GM21528 (cell line): ENCODE results near the gene TTC33.
A peak's percentile ranks its signal among the peaks of the same experiment; 100 is the strongest.
"Not testable (repeated sequence)": the region's sequence is repeated elsewhere in the genome, so short reads cannot be mapped to it uniquely, and the experiment has no call there.

Source experiments
- ATAC-seq: cut with Tn5 transposase; IDR thresholded peaks from one replicate; pipeline ENCODE4 v1.9.1; 2021; ENCODE audit warnings: mild to moderate bottlenecking, moderate library complexity; ENCODE audit not compliant: unreplicated experiment, low FRiP score

TTC33 gene, protein sequence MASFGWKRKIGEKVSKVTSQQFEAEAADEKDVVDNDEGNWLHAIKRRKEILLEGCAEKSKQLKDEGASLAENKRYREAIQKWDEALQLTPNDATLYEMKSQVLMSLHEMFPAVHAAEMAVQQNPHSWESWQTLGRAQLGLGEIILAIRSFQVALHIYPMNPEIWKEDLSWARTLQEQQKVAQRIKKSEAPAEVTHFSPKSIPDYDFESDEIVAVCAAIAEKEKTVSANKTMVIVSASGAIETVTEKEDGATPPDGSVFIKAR

DNA sequence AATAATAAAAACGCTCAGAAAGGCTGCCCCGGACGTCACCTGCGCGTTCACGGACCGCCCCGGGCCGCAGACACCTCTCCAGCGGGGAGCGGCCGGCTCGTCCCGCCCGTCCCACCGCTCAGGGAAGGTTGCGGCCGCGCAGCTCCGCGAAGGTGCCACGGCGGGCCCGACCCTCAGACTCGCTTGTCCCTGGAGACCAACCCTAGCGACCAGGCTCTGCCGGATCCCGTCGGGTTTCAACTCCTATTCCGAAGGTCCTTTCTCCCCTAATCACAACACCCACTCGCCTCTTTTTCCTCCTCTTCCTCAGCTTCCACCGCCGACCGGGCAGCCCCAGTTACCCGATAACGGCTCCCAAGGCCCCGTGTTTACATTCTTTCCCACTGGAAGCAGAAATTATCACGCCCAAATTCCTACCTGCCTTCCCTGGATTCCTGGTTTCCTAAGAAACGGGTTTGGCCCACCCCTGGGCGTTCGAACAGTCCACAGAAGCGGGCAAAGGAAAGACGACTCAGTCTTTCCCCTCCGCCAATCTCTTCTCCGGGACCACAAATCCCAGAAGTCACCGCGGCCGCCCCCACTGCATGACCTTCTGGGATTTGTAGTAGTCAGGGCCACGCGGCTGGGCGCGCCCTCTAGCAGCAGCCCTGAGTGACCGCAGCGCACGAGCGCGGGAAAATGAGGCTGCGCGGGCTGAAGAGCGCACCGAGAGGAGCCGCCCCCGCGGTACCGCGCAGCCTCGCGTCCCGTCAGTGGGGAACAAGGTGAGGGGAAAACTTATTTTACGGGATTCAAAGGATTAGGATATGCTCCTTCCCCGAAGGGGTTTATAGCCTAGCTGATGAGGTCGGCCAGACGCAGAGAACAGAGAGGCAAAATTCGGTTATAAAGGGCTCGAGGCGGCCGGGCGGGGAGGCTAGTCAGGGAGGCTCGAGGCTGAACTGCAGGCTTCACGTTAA is at the start of gene TTC33:
TSS of gene TTC33 (minus strand) at position 555 of the 959 bp plus-strand sequence. CDS start 8,943 bp downstream, outside the sequence.
- peak; percentile 91 for ATAC-seq

DNA sequence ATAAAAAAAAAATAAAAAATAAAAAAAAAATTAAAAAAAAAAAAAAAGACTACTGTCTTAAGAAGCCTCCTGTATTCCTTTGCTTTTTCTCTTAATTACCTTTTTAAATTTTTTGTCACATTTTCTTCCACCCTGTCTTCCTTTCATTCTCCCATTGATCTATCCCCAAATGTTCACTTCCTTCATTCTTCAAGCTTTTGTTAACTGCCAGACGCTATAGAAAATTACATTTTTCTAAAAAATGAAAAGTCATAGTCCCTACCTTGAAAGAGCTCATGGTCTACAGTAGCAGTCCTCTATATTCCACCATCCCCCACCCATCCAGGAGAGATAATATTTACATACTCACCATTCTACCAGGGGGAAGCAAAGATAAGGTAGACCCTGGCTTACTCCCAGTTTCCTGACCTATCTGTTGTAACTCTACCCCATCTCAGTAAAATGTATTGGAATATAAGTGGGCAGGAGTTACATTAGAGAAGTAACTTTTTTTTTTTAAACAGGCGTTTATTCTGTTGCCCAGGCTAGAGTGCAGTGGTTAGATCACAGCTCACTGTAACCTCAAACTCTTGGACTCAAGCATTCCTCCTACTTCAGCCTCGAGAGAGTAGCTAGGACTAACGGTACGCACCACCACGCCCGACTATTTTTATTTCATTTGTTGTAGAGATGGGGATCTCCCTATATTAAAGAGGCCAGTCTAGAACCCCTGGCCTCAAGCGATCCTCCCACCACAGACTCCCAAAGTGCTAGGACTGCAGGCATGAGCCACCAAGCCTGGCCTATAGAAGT is 46.2 kb upstream of the TTC33 start:
- no peak for ATAC-seq

DNA sequence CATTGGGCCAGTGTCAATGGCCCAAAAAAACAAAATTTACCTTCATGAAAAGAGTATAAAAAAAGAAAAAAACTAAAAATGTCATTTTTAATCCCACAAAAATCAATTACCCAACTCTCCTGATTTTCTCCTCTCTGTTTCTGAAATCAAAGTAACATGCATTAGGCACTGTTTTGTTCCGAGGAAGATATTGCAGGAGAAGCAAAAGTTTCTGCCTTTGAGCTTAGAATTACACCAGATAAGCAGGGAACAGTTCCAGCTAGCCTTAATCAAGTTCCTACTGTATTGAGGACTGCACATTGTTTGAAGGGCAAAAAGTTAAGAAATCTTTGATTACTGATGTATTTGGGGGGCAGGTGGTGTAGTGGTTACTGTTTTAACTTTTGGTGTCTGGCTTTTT is 43.5 kb upstream of the TTC33 start:
- ATAC-seq: no peak

DNA sequence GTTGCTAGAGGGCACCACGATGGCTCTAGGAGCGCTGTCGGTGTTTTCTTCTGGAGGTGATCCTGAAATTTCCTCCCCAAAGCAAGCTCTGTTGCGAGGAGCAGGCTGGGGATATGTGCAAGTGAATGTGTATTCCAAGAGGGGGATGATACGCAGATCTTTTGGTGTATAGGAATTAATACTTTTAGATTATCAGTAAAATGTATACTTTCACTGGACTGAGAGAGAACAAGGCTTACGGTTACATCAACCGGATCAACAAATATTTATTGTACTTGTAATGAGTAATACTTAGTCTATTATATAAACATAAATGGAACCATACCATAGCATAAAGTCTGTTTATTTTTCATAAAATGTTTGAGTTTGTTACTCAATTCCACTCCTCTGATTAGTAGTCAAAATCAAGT is 43.0 kb upstream of the TTC33 start:
- no peak for ATAC-seq

DNA sequence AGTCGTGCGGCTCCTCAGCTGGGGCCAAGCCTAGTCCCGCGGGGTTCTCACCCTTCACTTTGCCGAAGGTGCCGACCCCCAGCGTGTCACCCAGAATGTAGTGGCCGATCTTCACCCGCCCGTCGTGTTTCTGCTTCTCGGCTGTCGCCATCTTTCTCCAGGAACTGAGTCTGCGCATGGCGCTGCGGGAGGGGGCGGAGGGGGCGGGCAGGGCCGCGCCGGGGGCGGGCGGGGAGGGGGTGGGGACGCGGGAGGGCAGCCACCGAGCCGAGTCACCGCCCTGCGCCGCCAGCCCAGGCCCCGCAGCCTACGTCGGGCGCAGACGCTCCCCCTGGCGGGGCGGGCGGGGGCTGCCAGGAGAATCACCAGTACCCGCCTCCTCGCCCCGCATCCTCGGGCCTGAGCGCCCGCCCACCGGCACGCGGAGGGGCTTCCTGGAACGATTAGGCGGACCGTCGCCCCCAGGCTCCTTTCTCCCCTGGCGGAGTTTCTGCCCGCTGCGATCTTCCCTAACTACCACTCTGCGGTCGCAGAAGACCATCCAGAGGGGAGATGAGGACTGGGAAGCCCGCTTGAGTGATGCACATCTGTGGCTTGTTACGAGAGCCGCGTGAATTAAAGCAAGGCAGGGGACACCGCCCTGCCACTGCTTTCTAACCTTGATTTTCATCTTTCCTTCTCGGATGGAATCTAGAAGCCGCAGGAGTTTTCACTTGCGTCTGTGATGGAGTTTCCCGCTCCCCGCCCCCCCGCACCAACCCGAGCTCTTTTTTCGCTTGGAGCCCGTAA is 42.4 kb upstream of the TTC33 start, which contains the start of gene PRKAA1:
TSS of gene PRKAA1 (minus strand) at position 363 of the 789 bp plus-strand sequence. CDS start at position 178, 185 bp downstream.
- peak; percentile 95 for ATAC-seq

- ATAC-seq: peak; percentile 52
Observed at GRCh38 chr5:40797273-40798011, 41.7 kb upstream of the TTC33 start.

DNA sequence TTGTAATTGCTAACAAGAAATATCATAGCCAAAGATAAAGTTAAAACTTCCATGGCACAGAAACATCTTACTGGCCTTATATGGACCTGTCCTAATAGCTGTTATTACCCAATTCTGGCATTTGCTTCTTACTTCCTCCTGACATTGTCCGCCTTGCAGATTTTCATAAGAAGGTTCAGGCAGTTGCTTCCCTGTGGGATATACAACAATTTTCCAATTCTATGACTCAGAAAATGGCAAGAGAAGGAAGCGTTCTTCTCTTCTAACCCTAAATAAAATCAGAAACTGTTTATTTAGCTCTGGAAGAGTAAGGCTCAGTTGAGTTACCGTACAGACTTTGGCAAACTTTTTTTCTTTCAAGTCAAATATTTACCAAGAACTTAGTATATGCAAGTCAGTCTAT is 40.7 kb upstream of the TTC33 start:
- ATAC-seq: no peak

GRCh38 chr5:40794877-40795276 is 39.1 kb upstream of the TTC33 start:
- not testable (repeated sequence) for ATAC-seq

DNA sequence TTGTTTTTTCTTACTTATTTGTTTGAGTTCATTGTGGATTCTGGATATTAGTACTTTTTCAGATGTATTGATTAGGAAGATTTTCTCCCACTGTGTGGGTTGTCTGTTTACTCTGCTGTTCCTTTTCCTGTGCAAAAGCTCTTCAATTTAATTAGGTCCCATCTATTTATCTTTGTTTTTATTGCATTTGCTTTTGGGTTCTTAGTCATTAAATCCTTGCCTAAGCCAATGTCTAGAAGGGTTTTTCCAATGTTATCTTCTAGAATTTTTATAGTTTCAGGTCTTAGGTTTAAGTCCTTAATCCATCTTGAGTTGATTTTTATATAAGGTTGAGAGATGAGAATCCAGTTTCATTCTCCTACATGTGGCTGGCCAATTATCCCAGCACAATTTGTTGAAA is 38.6 kb upstream of the TTC33 start:
- ATAC-seq: not testable (repeated sequence)

DNA sequence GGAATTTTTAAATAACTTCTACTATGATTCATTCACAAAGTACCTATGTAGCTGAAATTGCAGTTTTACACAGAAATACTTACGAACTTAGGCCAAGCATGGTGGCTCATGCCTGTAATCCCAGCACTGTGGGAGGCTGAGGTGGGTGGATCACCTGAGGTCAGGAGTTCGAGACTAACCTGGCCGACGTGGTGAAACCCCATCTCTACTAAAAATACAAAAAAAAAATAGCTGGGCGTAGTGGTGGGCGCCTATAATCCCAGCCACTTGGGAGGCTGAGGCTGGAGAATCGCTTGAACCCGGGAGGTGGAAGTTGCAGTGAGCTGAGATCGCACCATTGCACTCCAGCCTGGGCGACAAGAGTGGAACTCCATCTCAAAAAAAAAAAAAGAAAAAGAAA is 36.9 kb upstream of the TTC33 start:
- not testable (repeated sequence) for ATAC-seq

DNA sequence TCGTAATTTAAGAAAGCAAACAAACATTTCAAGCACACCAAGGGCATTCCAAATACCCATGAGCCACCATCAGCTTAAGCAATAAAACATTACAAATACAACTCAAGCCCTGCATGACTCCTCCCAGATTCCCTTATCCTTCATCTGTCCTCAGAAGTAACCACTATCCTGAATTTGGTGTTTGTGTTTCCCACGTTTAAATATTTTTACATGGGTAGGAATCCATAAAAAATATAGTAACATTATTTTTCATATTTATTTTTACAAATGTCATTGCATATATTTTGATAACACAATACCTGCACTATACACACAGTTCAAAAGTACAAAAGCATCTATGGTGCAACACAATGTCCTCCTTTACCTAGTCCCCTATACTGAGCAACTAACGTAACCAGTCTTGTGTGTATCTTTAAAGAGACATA is 36.0 kb upstream of the TTC33 start:
- no peak for ATAC-seq

- ATAC-seq: no peak
Observed at GRCh38 chr5:40790947-40791593, 35.3 kb upstream of the TTC33 start.

- ATAC-seq: not testable (repeated sequence)
Observed at GRCh38 chr5:40788941-40789340, 33.2 kb upstream of the TTC33 start.

DNA sequence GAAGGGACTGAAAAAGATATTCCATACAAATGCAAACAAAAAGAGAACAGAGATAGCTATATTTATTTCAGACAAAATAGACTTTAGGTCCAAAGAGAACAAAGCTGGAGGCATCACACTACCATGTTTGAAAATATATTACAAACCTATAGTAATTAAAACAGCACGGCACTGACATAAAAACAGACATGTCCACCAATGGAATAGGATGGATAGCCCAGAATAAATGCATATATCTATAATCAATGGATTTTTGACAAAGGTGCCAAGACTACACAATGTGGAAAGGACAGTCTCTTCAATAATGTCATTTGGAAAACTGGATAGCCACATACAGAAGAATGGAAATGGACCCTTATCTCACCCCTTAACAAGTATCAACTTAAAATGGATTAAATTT is 32.2 kb upstream of the TTC33 start:
- ATAC-seq: no peak

DNA sequence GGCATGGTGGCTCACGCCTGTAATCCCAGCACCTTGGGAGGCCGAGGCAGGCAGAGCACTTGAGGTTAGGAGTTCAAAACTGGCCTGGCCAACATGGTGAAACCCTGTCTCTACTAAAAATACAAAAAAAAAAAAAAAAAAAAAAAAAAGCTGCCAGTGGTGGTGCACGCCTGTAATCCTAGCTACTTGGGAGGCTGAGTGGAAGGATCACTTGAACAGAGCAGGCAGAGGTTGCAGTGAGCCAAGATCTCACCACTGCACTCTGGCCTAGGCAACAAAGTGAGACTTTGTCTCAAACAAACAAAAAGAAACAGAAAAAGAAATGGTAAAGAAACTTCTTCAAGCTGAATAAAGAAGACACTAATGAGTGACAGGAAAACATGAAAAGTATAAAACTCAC is 30.9 kb upstream of the TTC33 start:
- ATAC-seq: not testable (repeated sequence)

GRCh38 chr5:40784916-40785315 is 29.2 kb upstream of the TTC33 start:
- no peak for ATAC-seq

GRCh38 chr5:40784027-40784653 is 28.4 kb upstream of the TTC33 start:
- no peak for ATAC-seq

- ATAC-seq: no peak
Observed at GRCh38 chr5:40781843-40782409, 26.2 kb upstream of the TTC33 start.
